Measurements from ENCODE around the gene DDX1. TPM values are rescaled to one million over a fixed set of nuclear protein-coding genes. Genes with fewer than 3 reads are reported as not detected.

The DDX1 gene
- total and polyA plus RNA-seq, 2 of the 4 experiments (the other 2 are of a cell fraction), result 73.6 to 74.9 TPM

- no peak for ATAC-seq (ENCODE audit: low read depth)
- H3K9me1 ChIP-seq (ENCODE audit: insufficient read depth, low read length), result no peaks in the 10 kb centered on the region
- BruUV-seq (replicated peaks), result no TSS peak
- no peak overlapping the region for H2BK120ac ChIP-seq (ENCODE audit: low read depth, low read length)
- H3K9me3 ChIP-seq (ENCODE audit: control insufficient read depth, insufficient read depth, low read length), result no peaks in the 10 kb centered on the region
- no peaks in the 10 kb centered on the region for H3K4me1 ChIP-seq (ENCODE audit: control insufficient read depth, insufficient read depth, low read length)
- H3K79me1 ChIP-seq (ENCODE audit: low read depth in 1 of 2, low read length in 2 of 2), result no peaks in the 10 kb centered on the region; a peak in 1 of 4 replicates
- H3K56ac ChIP-seq (ENCODE audit: extremely low read depth, insufficient read depth, low read length), result no peak overlapping the region
- no peak overlapping the region for H3K4me3 ChIP-seq (ENCODE audit: insufficient read depth, low read depth, low read length)
- H4K8ac ChIP-seq (ENCODE audit: low read depth in 2 of 2, low read length in 2 of 2), result no peak overlapping the region
- no peak overlapping the region for H2BK5ac ChIP-seq (ENCODE audit: low read depth, low read length, poor library complexity, severe bottlenecking)
- no peak overlapping the region for H4K5ac ChIP-seq (ENCODE audit: low read depth, low read length)
- in situ Hi-C loops (cut with MboI; ENCODE audit: low sequenced_read_pairs), result no loop called here
- H2AFZ ChIP-seq (replicated peaks; ENCODE audit: low read length, poor library complexity), result no peak overlapping the region
- no peak overlapping the region for H2BK20ac ChIP-seq (ENCODE audit: low read depth, low read length)
- H3K14ac ChIP-seq (replicated peaks; ENCODE audit: low read depth, low read length), result no peak overlapping the region
- WGBS, 2 experiments (ENCODE audit: extremely low coverage in 2 of 2, insufficient read length in 1 of 2), result no CpG with 5 or more reads among the region's 5 CpGs
- DNase-seq, result no peak
- no peak overlapping the region for H2BK15ac ChIP-seq (ENCODE audit: low read depth, low read length)
- dilution Hi-C loops (cut with HindIII; ENCODE audit: low sequenced_read_pairs, unreplicated experiment), result no loop called here
- CTCF ChIA-PET, result interaction anchor here (1.0 kb wide), 1 partner anchor 989 kb away, joined by 3 read pairs; no protein-coding TSS in a partner anchor
- H2AK5ac ChIP-seq (ENCODE audit: low read depth, low read length), result no peak overlapping the region
- TF ChIP-seq CHD1 (IDR thresholded peaks at IDR 0.05; ENCODE audit: low read depth, low read length) (no peak), FOS (IDR thresholded peaks at IDR 0.05; ENCODE audit: low read depth, low read length) (no peak), POLR2A (IDR thresholded peaks at IDR 0.05; ENCODE audit: low read depth, low read length) (no peak), RFX5 (IDR thresholded peaks at IDR 0.05; ENCODE audit: low read depth, low read length) (no peak), BHLHE40 (IDR thresholded peaks at IDR 0.05; ENCODE audit: low read depth, low read length) (no peak), MAFK (IDR thresholded peaks at IDR 0.05; ENCODE audit: low read depth, low read length) (no peak), CTCF (conservative IDR thresholded peaks at IDR 0.05; ENCODE audit: low read depth, low read length) (no peak), MAZ (IDR thresholded peaks at IDR 0.05; ENCODE audit: borderline replicate concordance, low read depth, low read length) (no peak), USF2 (IDR thresholded peaks at IDR 0.05; ENCODE audit: low read depth, low read length) (no peak), SMC3 (IDR thresholded peaks at IDR 0.05; ENCODE audit: low read depth, low read length) (no peak), NFE2L2 (IDR thresholded peaks at IDR 0.05; ENCODE audit: low read depth, low read length) (no peak), RCOR1 (IDR thresholded peaks at IDR 0.05; ENCODE audit: insufficient replicate concordance, low read length) (no peak), ELK1 (IDR thresholded peaks at IDR 0.05; ENCODE audit: borderline replicate concordance, low read depth, low read length) (no peak), MXI1 (IDR thresholded peaks at IDR 0.05; ENCODE audit: borderline replicate concordance, low read depth, low read length) (no peak), RAD21 (IDR thresholded peaks at IDR 0.05; ENCODE audit: low read length) (no peak)
- no peak overlapping the region for H4K91ac ChIP-seq (ENCODE audit: insufficient read depth, low read depth, low read length)
- no peak overlapping the region for H3K23ac ChIP-seq (ENCODE audit: low read depth, low read length)
- POLR2A ChIA-PET (ENCODE audit: unreplicated experiment), result no interaction called here
- no peak overlapping the region for H3K4me2 ChIP-seq (ENCODE audit: low read depth, low read length)
- H3K27ac ChIP-seq (ENCODE audit: insufficient read depth, low read length), result no peak overlapping the region
- H3K27me3 ChIP-seq (ENCODE audit: control insufficient read depth, insufficient read depth, low read length), result no peaks in the 10 kb centered on the region
- intact Hi-C loops (cut with micrococcal nuclease), result no loop called here
- no peak overlapping the region for H3K4ac ChIP-seq (ENCODE audit: low read depth, low read length)
- no peak overlapping the region for H3K18ac ChIP-seq (ENCODE audit: low read depth, low read length)
- H3K36me3 ChIP-seq (ENCODE audit: control insufficient read depth, insufficient read depth, low read length), result peaks cover 30% of the 10 kb centered on the region
- no peaks in the 10 kb centered on the region for H4K20me1 ChIP-seq (ENCODE audit: insufficient read depth, low read length)
- no peak overlapping the region for H3K9ac ChIP-seq (ENCODE audit: low read depth, low read length)
- H2AK9ac ChIP-seq (replicated peaks; ENCODE audit: low read depth, low read length, poor library complexity), result no peak overlapping the region
These were observed 27.8 kb downstream of the DDX1 start for GRCh38 chr2:15619510-15619909.

Measured in IMR-90 (cell line).